ENCODE results near the gene DNAH3.

GRCh38 chr16:21088143-21088542 lies 62.5 kb downstream of the DNAH3 start:
- TF ChIP-seq CTCF (IDR thresholded peaks at IDR 0.05; ENCODE audit: insufficient read depth, low read length) (no peak), POLR2AphosphoS5 (IDR thresholded peaks at IDR 0.05; ENCODE audit: low read depth) (no peak), REST (IDR thresholded peaks at IDR 0.05; ENCODE audit: insufficient replicate concordance, low read depth) (no peak), SPI1 (IDR thresholded peaks at IDR 0.05; ENCODE audit: borderline replicate concordance, low read depth) (no peak)

Measured in HL-60 (cell line).